Activated naive CD4-positive, alpha-beta T cell (primary cell): ENCODE measurements around the gene KRT79.
"Not testable (repeated sequence)": the region's sequence is repeated elsewhere in the genome, so short reads cannot be mapped to it uniquely, and the experiment has no call there.

Experiments
- DNase-seq, 4 experiments: peaks; one replicate each; lab custom pipeline; 2025; lab: John Stamatoyannopoulos, UW

Gene KRT79

GRCh38 chr12:52806821-52807543 lies 27.1 kb downstream of the KRT79 start:
- DNase-seq, result no peak

- no peak for DNase-seq
These were observed 27.8 kb downstream of the KRT79 start for GRCh38 chr12:52806169-52806811.

- DNase-seq, result no peak
These were observed 28.4 kb downstream of the KRT79 start for GRCh38 chr12:52805739-52806138.

GRCh38 chr12:52805000-52805399 lies 29.1 kb downstream of the KRT79 start:
- DNase-seq, result no peak

- DNase-seq, result no peak
These were observed 31.7 kb downstream of the KRT79 start for GRCh38 chr12:52802442-52802841.

GRCh38 chr12:52801773-52802172 lies 32.3 kb downstream of the KRT79 start:
- DNase-seq, result no peak

GRCh38 chr12:52800259-52800917 lies 33.7 kb downstream of the KRT79 start:
- DNase-seq, result no peak

- DNase-seq, result no peak
These were observed 34.5 kb downstream of the KRT79 start for GRCh38 chr12:52799505-52800211.

GRCh38 chr12:52798671-52799504 lies 35.2 kb downstream of the KRT79 start:
- DNase-seq, result no peak

GRCh38 chr12:52798003-52798670 lies 36.0 kb downstream of the KRT79 start:
- no peak for DNase-seq

- DNase-seq, result no peak
These were observed 36.6 kb downstream of the KRT79 start for GRCh38 chr12:52797529-52797894.

- no peak for DNase-seq
These were observed 37.1 kb downstream of the KRT79 start for GRCh38 chr12:52796839-52797528.

GRCh38 chr12:52796429-52796794 lies 37.7 kb downstream of the KRT79 start:
- DNase-seq, result no peak

GRCh38 chr12:52795694-52796428 lies 38.2 kb downstream of the KRT79 start, which contains the start of gene KRT3:
Gene KRT3, minus strand, starts transcription at chr12:52796117. Its CDS starts 75 bp downstream, at chr12:52796042.
- no peak for DNase-seq

GRCh38 chr12:52795332-52795674 lies 38.8 kb downstream of the KRT79 start:
- DNase-seq, result not testable (repeated sequence)

GRCh38 chr12:52794479-52795331 lies 39.4 kb downstream of the KRT79 start:
- no peak for DNase-seq

- no peak for DNase-seq
These were observed 41.7 kb downstream of the KRT79 start for GRCh38 chr12:52792185-52793029.
